Measurements from ENCODE around the gene PACSIN2.
"Not testable (repeated sequence)": the region's sequence is repeated elsewhere in the genome, so short reads cannot be mapped to it uniquely, and the experiment has no call there.

Gene PACSIN2

GRCh38 chr22:42922374-42923191, 92.4 kb downstream of the PACSIN2 start:
- H3K4me1 ChIP-seq (ENCODE audit: control insufficient read depth in 1 of 2, insufficient read depth in 2 of 2, low read length in 2 of 2): peaks cover 30 to 51% of the 10 kb centered on the region in 2 donors
- H3K4me3 ChIP-seq (ENCODE audit: low read depth in 1 of 2, low read length in 2 of 2): no peak overlapping the region
- no peaks in the 10 kb centered on the region for H3K36me3 ChIP-seq (ENCODE audit: control insufficient read depth in 1 of 2, insufficient read depth in 2 of 2, low read length in 2 of 2)
- H3K27ac ChIP-seq (ENCODE audit: low read length): peak overlapping the region; percentile 65
- H3K9me3 ChIP-seq (ENCODE audit: control insufficient read depth in 1 of 2, low read length in 2 of 2): no peaks in the 10 kb centered on the region
- no peaks in the 10 kb centered on the region for H3K27me3 ChIP-seq (ENCODE audit: low read depth, low read length)

- Histone ChIP-seq H3K27me3 (ENCODE audit: low read depth, low read length) (no peaks in the 10 kb centered on the region), H3K27ac (ENCODE audit: low read length) (peak overlapping the region; percentile 69), H3K4me1 (ENCODE audit: control insufficient read depth in 1 of 2, insufficient read depth in 2 of 2, low read length in 2 of 2) (peaks cover 19 to 36% of the 10 kb centered on the region in 2 donors), H3K4me3 (ENCODE audit: low read depth in 1 of 2, low read length in 2 of 2) (no peak overlapping the region), H3K36me3 (ENCODE audit: control insufficient read depth in 1 of 2, insufficient read depth in 2 of 2, low read length in 2 of 2) (no peaks in the 10 kb centered on the region), H3K9me3 (ENCODE audit: control insufficient read depth in 1 of 2, low read length in 2 of 2) (no peaks in the 10 kb centered on the region)
Observed at GRCh38 chr22:42920101-42920820, 94.7 kb downstream of the PACSIN2 start.

DNA sequence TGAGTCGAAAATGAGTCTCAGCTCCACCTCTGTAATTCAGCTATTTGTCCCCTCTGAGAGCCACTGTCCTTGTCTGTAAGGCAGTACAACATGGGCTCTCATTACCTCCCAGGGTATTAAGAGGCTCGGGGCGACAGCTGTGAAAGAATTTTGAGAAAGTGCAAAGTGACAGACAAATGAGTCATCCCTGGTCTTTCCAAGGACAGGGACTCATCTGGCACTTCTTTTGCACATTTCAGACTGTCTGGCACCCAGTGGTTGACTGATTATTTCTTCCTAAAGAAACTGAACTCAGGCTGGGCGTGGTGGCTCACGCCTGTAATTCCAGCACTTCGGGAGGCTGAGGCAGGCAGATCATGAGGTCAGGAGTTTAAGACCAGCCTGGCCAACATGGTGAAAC, 95.8 kb downstream of the PACSIN2 start:
- peaks cover 19 to 30% of the 10 kb centered on the region in 2 donors for H3K4me1 ChIP-seq (ENCODE audit: control insufficient read depth in 1 of 2, insufficient read depth in 2 of 2, low read length in 2 of 2)
- H3K9me3 ChIP-seq (ENCODE audit: control insufficient read depth in 1 of 2, low read length in 2 of 2): no peaks in the 10 kb centered on the region
- no peak overlapping the region for H3K27ac ChIP-seq (ENCODE audit: low read length)

GRCh38 chr22:42918500-42918899, 96.4 kb downstream of the PACSIN2 start:
- H3K4me3 ChIP-seq (ENCODE audit: low read depth in 1 of 2, low read length in 2 of 2): no peak overlapping the region
- peaks cover 19 to 28% of the 10 kb centered on the region in 2 donors for H3K4me1 ChIP-seq (ENCODE audit: control insufficient read depth in 1 of 2, insufficient read depth in 2 of 2, low read length in 2 of 2)
- H3K36me3 ChIP-seq (ENCODE audit: control insufficient read depth in 1 of 2, insufficient read depth in 2 of 2, low read length in 2 of 2): no peaks in the 10 kb centered on the region
- no peaks in the 10 kb centered on the region for H3K9me3 ChIP-seq (ENCODE audit: control insufficient read depth in 1 of 2, low read length in 2 of 2)
- no peak overlapping the region for H3K27ac ChIP-seq (ENCODE audit: low read length)
- H3K27me3 ChIP-seq (ENCODE audit: low read depth, low read length): no peaks in the 10 kb centered on the region

More for the DNA sequence above, 95.8 kb downstream of the PACSIN2 start:
- Histone ChIP-seq H3K27me3 (ENCODE audit: low read depth, low read length) (no peaks in the 10 kb centered on the region), H3K36me3 (ENCODE audit: control insufficient read depth in 1 of 2, insufficient read depth in 2 of 2, low read length in 2 of 2) (no peaks in the 10 kb centered on the region), H3K4me3 (ENCODE audit: low read depth in 1 of 2, low read length in 2 of 2) (no peak overlapping the region)

DNA sequence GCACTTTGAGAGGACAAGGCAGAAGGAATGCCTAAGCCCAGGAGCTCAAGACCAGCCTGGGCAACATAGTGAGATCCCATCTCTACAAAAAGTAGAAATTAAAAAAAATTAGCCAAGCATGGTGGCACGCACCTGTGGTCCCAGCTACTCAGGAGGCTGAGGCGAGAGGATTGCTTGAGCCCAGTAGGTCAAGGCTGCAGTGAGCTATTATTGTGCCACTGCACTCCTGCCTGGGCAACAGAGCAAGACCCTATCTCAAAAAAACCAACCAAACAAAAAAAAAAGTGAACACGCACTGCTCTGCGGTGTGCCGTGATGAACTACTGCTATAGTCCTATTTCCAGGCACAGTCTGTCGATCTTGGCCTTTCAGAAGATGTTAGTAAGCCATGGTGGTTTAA, 97.6 kb downstream of the PACSIN2 start:
- H3K9me3 ChIP-seq (ENCODE audit: control insufficient read depth in 1 of 2, low read length in 2 of 2); H3K36me3 ChIP-seq (ENCODE audit: control insufficient read depth in 1 of 2, insufficient read depth in 2 of 2, low read length in 2 of 2); H3K27ac ChIP-seq (ENCODE audit: low read length); H3K27me3 ChIP-seq (ENCODE audit: low read depth, low read length); H3K4me3 ChIP-seq (ENCODE audit: low read depth in 1 of 2, low read length in 2 of 2): not testable (repeated sequence)
- H3K4me1 ChIP-seq (ENCODE audit: control insufficient read depth in 1 of 2, insufficient read depth in 2 of 2, low read length in 2 of 2): peaks cover 14 to 22% of the 10 kb centered on the region in 2 donors

GRCh38 chr22:42915980-42916765, 98.8 kb downstream of the PACSIN2 start:
- H3K4me3 ChIP-seq (ENCODE audit: low read depth in 1 of 2, low read length in 2 of 2): no peak overlapping the region
- H3K27ac ChIP-seq (ENCODE audit: low read length): no peak overlapping the region
- H3K36me3 ChIP-seq (ENCODE audit: control insufficient read depth in 1 of 2, insufficient read depth in 2 of 2, low read length in 2 of 2): no peaks in the 10 kb centered on the region
- H3K9me3 ChIP-seq (ENCODE audit: control insufficient read depth in 1 of 2, low read length in 2 of 2): no peaks in the 10 kb centered on the region
- no peaks in the 10 kb centered on the region for H3K27me3 ChIP-seq (ENCODE audit: low read depth, low read length)
- peaks cover 10 to 12% of the 10 kb centered on the region in 2 donors for H3K4me1 ChIP-seq (ENCODE audit: control insufficient read depth in 1 of 2, insufficient read depth in 2 of 2, low read length in 2 of 2)

- Histone ChIP-seq H3K9me3 (ENCODE audit: control insufficient read depth in 1 of 2, low read length in 2 of 2) (no peaks in the 10 kb centered on the region), H3K4me3 (ENCODE audit: low read depth in 1 of 2, low read length in 2 of 2) (no peak overlapping the region), H3K27ac (ENCODE audit: low read length) (no peak overlapping the region), H3K4me1 (ENCODE audit: control insufficient read depth in 1 of 2, insufficient read depth in 2 of 2, low read length in 2 of 2) (peaks cover 6 to 18% of the 10 kb centered on the region in 2 donors), H3K27me3 (ENCODE audit: low read depth, low read length) (no peaks in the 10 kb centered on the region), H3K36me3 (ENCODE audit: control insufficient read depth in 1 of 2, insufficient read depth in 2 of 2, low read length in 2 of 2) (no peaks in the 10 kb centered on the region)
Observed at GRCh38 chr22:42914511-42915076, 100.4 kb downstream of the PACSIN2 start.

GRCh38 chr22:42913874-42914510, 101.0 kb downstream of the PACSIN2 start:
- no peaks in the 10 kb centered on the region for H3K9me3 ChIP-seq (ENCODE audit: control insufficient read depth in 1 of 2, low read length in 2 of 2)
- no peak overlapping the region for H3K4me3 ChIP-seq (ENCODE audit: low read depth in 1 of 2, low read length in 2 of 2)
- no peaks in the 10 kb centered on the region for H3K27me3 ChIP-seq (ENCODE audit: low read depth, low read length)
- peaks cover 0 to 4% of the 10 kb centered on the region in 2 donors for H3K36me3 ChIP-seq (ENCODE audit: control insufficient read depth in 1 of 2, insufficient read depth in 2 of 2, low read length in 2 of 2)
- no peak overlapping the region for H3K27ac ChIP-seq (ENCODE audit: low read length)
- peaks cover 4 to 16% of the 10 kb centered on the region in 2 donors for H3K4me1 ChIP-seq (ENCODE audit: control insufficient read depth in 1 of 2, insufficient read depth in 2 of 2, low read length in 2 of 2)

- Histone ChIP-seq H3K27ac (ENCODE audit: low read length) (no peak overlapping the region), H3K4me1 (ENCODE audit: control insufficient read depth in 1 of 2, insufficient read depth in 2 of 2, low read length in 2 of 2) (peaks cover 4 to 29% of the 10 kb centered on the region in 2 donors)
Observed at GRCh38 chr22:42912059-42912458, 102.9 kb downstream of the PACSIN2 start.

GRCh38 chr22:42910221-42910942, 104.6 kb downstream of the PACSIN2 start:
- Histone ChIP-seq H3K27me3 (ENCODE audit: low read depth, low read length) (no peaks in the 10 kb centered on the region), H3K4me1 (ENCODE audit: control insufficient read depth in 1 of 2, insufficient read depth in 2 of 2, low read length in 2 of 2) (peaks cover 7 to 44% of the 10 kb centered on the region in 2 donors), H3K36me3 (ENCODE audit: control insufficient read depth in 1 of 2, insufficient read depth in 2 of 2, low read length in 2 of 2) (peaks cover 0 to 4% of the 10 kb centered on the region in 2 donors), H3K4me3 (ENCODE audit: low read depth in 1 of 2, low read length in 2 of 2) (no peak overlapping the region), H3K27ac (ENCODE audit: low read length) (no peak overlapping the region), H3K9me3 (ENCODE audit: control insufficient read depth in 1 of 2, low read length in 2 of 2) (no peaks in the 10 kb centered on the region)

More at GRCh38 chr22:42912059-42912458, 102.9 kb downstream of the PACSIN2 start:
- Histone ChIP-seq H3K4me3 (ENCODE audit: low read depth in 1 of 2, low read length in 2 of 2) (no peak overlapping the region), H3K36me3 (ENCODE audit: control insufficient read depth in 1 of 2, insufficient read depth in 2 of 2, low read length in 2 of 2) (peaks cover 0 to 4% of the 10 kb centered on the region in 2 donors), H3K27me3 (ENCODE audit: low read depth, low read length) (no peaks in the 10 kb centered on the region), H3K9me3 (ENCODE audit: control insufficient read depth in 1 of 2, low read length in 2 of 2) (no peaks in the 10 kb centered on the region)
